Stimulated activated CD4-positive, alpha-beta T cell treated with anti-CD3 and anti-CD28 coated beads, Interleukin-2, amount 100 ng/mL, for 24 hours (primary cell): ENCODE data around the gene SPATA21.

Experiments used
- DNase-seq, 2 donors: peaks; one replicate each; pipeline ENCODE4 v3.0.0-alpha.2; 2020

SPATA21 gene

DNA sequence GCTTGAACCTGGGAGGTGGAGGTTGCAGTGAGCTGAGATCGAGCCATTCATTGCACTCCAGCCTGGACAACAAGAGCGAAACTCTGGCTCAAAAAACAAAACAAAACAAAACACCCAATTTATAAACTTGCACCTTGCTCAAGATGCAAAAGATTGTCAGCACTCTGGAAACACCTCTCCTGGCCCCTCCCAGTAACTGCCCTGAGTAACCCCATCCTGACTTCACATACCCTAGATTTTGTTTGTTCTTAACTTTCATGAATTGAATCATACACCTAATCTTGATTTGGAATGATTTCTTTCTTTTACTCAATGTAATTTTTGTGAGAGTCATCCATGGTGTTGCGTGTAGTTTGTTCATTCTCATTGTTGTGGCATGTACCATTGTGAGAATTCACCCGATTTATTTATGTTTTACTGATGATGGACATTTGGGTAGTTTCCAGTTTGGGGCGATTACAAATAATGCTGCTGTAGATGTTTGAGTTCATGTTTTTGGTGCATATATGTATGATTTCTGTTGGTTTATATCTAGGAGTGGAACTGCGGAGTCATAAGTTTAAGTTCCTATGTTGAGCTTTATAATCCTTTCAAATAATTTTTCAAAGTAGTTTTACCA lies 13.7 kb upstream of the SPATA21 start:
- DNase-seq: no peak

DNA sequence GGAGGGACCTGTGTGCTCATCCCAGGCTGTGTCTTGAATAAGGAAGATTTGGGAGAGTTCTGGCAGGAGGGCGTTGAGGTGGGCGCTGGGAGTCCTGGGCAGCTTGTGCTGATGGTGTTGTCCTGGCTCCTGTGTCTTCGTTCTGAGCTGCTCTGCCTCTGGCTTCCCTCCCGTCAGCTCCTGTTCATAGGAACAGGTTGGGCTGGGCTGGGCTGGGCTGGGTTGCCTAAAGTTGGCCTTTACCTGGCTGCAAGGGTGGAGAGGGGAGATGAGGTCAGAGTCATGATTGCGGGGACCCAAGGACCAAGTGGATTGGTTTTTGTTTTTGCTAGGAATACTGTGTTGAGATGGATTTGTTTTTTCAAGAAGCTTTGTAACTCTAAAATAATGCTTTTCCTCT lies 12.4 kb upstream of the SPATA21 start:
- no peak for DNase-seq

DNA sequence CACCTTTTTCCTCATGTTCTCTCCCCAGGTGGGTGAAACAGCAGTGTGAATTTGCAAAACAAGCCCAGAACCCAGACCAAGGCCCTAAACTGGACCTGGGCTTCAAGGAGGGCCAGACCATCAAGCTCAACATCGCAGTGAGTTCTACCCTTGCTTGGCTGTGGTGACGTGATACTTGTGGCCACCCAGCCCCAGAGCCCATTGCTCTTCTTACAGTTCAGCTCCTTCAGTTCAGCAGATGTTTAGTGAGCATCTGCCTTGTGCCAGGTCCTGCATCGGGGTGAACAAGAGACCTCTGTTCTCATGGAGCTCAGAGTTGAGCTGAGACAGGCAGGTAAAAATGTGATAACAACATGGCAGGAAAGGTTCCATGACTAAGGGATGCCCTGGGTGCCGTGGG lies 11.8 kb upstream of the SPATA21 start:
- DNase-seq: no peak

DNA sequence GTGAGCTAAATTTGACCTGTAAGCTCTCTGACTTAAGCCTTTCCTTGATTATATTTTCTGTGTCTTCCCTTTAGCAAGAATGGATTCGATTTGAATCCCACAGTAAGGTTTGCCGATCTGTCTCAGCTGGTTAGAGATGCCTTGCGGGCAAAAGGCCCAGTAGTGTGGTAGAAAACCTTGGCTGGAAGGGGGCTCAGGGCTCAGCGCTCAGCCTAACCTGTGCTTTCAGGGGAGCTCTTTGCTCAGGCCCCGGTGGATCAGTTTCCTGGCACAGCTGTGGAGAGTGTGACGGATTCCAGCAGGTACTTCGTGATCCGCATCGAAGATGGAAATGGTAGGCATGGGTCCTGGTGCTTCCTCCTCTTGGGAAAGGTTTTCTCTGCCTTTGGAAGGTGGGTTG lies 10.4 kb upstream of the SPATA21 start:
- DNase-seq: no peak

DNA sequence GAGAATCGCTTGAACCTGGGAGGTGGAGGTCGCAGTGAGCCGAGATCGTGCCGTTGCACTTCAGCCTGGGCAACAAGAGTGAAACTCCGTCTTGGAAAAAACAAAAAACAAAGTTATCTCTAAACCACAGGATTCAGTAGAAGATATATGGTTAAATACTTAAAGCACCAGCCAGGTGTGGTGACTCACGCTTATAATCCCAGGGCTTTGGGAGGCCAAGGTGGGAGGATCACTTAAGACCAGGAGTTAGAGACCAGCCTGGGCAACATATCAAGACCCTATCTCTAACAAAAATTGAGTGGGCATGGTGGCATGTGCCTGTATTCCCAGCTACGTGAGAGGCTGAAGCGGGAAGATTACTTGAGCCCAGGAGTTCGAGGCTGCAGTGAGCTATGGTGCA lies 8.9 kb upstream of the SPATA21 start:
- DNase-seq: no peak

DNA sequence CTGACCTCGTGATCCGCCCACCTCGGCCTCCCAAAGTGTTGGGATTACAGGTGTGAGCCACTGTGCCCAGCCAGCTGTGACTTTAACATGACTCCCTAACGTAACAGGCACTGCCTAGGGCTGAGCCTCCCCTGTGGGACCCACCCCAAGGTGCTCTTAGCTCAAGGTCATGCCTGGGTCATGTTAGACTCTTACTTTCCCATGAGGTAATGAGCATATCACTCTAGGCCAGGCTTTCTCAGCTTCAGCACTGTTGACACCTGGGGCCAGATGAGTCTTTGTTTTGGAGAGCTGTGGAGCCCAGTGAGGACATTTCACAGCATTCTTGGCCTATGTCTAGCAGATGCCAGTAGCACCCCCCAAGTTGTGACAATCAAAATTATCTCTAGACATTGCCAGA lies 7.8 kb upstream of the SPATA21 start:
- DNase-seq: no peak

DNA sequence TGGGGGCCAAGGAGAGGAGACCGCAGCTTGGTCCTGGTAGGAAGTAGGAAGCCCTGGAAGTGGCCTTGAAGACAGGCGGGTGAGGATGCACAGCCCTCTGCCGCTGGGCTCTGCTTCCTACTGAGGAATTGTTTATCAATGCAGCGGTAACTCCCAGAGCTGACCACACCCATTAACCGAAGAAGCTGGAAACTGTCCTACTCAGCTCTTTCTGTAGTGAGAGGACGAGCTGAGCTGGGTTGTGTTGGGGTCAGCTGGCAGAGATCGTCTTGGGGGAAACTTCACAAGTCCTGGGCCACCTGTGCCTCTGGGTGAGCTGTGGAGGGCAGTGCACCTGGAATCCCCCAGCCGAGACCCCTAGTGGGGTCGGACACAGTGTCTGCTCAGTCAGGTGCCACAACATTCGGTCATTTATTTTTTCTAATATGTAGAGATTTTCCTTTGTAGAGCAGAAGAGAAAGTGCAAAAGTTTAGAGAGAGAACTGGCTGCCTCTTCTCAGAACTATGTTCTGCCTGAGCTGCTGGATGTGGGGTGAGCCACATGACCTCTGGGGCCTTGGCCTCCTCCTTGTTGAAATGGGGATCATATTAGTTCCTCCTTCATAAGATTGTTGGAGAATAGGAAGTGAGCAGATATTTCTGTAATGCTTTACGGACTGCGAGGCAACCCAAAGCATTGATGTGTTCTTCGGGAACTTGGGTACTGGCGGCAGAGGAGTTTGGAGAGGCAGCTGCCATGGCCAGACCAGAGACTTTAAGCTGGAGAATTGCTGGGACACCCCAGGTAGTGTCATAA lies 6.9 kb upstream of the SPATA21 start:
- no peak for DNase-seq

DNA sequence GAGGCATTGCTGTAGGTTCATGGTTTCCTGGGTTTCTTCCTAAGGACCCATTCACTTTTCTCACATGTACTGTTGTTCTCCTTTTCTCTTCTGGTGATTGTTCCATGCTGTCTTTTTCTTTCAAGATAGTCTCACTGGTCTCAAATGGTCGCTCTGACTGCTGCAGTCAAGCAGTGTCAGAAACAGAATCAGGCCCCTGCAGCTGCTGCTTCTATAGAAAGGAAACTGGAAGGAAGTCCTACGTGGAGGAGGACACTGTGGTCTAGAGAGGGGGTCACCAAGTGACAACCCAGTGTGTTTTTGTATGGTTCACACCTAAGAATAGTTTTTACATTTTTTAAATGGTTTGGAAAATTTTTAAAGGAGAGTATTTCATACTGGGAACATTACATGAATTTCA lies 5.7 kb upstream of the SPATA21 start:
- no peak for DNase-seq

DNA sequence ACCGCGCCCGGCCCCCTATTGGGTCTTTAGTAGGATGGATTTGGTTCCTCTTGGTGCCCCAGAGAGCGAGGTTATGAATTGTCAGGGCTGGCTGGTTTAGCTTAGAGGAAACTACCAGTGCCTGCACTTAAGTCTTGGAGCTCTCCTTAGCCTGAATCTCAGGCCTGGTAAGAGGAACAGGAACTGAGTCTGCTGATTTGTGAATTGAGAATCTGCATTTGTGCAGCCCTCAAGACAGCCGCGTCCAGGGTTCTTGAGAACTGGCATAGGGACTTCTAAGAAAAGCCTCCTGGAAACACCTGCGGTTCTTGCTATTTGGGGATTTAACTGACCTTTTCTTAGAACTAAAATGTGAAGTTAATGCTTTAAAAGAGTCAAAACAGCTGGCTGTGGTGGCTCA lies 5.0 kb upstream of the SPATA21 start:
- DNase-seq: no peak

DNA sequence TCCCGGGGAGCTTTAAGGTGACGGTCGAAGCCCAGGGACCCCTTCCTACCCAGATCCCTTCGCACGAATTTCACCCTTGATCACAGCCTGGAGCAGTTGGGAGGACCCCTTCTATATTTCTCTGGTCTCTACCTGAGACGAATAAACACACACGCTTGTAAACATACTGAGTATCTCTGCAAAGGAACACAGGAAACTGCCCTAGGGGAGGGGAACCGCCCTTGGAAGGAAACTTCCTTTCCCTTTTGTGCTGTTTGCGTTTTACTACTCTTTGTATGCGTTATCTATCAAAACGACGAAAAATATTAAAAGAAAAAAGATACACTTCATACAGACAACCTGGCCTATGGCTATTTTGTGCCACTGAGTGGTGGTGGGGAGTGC lies 4.0 kb upstream of the SPATA21 start:
- DNase-seq: no peak

DNA sequence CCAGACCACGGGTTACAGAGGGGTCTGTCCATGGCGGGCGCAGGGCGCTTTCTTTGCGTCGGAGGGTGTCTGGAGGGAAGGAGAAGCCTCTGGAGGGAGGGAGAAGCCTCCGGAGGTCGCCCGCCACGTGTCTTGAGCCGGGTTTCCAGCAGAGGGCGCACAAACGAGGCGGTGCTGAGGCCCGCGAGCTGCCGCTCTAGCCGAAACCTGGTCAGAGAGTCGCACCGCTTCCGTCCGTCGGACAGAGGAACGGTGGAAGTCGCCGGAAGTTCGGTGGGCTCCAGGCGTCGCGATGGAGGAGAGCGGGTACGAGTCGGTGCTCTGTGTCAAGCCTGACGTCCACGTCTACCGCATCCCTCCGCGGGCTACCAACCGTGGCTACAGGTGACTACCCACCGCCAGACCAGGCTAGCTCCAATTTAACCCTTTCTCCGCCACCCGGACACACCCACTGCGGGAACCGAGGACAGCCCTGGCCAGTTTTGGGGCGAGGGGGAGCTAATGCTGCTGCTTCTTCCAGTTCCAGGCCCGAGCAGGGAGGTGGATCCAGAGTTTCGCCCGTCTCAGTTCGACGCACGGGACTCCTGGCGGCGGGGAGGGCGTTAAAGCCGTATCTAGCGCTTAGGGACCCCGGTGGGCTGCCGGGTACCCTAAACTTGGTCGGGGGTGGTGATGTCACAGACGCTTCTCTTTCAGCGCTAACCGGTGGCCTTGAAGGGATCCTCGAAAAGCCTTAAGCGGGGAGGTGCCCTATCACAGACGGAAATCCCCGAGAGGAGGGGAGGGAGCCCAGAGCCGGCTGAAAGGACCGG lies 3.5 kb upstream of the SPATA21 start, which contains the start of gene NECAP2:
NECAP2 (plus strand) TSS at position 255 of the 812 bp plus-strand sequence; CDS start at position 293, 38 bp downstream.
- DNase-seq: peak; percentile 98

DNA sequence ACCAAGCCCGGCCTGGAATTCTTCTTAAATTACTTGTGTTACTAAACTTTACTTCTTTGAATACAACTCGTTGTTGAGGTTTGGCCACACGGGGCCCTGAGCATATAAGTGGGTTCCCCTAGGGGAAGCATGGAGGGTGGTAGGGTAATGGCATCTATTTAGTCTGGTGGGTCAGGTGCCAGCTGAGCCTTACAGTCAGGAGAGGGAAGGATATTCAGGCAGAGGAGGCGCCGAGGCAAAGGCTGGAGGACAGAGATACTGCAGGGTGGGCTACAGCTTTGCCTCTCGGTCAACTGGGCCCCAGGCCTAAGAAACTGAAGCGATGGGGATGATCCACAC lies 2.9 kb upstream of the SPATA21 start:
- DNase-seq: no peak

DNA sequence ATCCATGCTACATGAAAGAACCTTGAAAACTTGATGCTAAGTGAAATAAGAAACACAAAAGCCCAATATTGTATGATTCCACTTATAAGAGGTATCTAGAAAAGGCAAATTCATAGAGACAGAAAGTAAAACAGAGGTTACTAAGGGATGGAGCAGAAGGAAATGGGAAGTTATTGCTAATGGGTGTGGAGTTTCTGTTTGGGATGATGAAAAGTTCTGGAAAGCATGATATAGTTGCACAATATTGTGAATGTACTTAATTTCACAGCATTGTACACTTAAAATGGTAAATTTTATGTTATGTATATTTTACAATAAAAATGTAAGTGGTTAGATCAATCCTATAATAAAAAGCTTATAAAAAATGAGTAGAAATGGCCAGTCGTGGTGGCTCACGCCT lies 1.7 kb upstream of the SPATA21 start:
- no peak for DNase-seq

DNA sequence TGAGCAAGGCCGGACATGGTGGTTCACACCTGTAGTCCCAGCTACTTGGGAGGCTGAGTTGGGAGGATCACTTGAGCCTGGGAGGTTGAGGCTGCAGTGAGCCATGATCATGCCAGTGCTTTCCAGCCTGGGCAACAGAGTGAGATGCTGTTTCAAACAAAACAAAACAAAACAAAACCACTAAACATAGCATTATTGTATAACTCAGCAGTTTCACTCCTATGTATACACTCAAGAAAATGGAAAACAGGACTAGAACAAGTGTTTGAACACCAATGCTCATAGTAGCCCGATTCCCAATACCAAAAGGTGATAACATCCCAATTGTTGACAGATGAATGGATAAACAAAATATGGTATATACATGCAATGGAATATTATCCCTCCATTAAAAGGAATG lies 1.3 kb upstream of the SPATA21 start:
- no peak for DNase-seq

DNA sequence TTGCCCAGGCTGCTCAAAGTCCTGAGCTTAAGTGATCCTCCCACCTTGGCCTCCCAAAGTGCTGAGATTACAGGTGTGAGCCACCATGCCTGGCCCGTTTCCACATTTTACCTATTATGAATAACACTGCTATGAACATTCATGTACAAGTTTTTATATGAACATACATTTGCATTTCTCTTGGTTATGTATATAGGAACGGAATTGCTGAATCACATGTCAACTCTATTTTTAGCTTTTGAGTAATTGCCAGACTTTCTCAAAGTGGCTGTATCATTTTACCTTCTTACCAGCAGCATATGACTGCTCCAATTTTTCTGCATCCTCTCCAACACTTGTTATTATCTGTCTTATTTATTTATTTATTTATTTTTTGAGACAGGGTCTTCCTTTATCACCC lies 2.7 kb downstream of the SPATA21 start:
- no peak for DNase-seq

DNA sequence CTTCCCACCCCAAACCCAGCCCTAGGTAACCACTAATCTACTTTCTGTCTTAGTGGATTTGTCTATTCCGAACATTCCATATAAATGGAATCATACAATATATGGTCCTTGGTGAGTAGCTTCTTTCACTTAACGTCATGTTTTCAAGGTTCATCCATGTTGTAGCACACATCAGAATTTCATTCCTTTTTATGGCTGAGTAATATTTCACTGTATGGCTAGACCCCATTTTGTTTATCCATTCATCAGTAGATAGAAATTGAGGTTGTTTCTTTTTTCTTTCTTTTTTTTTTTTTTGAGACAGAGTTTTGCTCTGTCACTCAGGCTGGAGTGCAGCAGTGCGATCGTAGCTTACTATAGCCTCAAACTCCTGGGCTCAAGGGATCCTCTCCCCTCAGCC lies 3.2 kb downstream of the SPATA21 start:
- DNase-seq: no peak

DNA sequence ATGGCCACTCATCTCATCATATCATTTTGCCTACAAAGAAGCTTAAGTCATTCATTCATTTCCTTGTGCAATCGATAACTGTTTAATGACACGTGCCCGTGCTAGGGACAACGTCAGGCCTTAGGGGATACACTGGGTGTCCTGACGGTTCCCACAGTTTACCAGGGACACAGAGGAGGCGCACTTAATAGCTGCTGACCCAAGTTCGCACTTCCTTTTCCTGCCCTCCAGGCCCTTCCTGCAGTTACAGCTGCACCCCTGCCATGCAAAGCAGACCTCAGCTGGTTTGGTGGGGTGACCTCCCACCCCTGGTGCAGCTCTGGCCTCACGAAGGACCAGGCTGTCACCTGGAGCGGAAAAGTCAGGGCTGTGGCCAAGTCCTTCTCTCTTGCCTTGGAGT lies 4.2 kb downstream of the SPATA21 start:
- DNase-seq: no peak

DNA sequence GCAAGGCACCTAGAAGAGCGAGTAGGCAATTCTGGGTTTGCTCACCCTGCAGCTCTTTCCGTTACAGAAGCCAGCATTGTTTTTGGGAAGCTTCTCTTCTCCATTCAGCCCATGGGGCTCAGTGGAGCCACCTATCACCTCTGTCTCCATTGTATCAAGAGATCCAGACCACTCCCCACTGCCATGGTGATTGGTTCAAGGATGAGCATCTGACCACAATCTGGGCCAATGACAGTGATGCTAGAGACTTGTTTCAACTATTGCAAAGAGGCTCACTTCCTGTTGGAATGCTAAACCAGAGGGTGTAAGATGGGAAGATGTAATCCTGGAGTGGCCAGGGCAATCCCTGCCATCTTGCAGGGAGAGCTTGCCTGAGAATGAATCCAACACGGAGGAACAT lies 6.6 kb downstream of the SPATA21 start:
- DNase-seq: no peak

DNA sequence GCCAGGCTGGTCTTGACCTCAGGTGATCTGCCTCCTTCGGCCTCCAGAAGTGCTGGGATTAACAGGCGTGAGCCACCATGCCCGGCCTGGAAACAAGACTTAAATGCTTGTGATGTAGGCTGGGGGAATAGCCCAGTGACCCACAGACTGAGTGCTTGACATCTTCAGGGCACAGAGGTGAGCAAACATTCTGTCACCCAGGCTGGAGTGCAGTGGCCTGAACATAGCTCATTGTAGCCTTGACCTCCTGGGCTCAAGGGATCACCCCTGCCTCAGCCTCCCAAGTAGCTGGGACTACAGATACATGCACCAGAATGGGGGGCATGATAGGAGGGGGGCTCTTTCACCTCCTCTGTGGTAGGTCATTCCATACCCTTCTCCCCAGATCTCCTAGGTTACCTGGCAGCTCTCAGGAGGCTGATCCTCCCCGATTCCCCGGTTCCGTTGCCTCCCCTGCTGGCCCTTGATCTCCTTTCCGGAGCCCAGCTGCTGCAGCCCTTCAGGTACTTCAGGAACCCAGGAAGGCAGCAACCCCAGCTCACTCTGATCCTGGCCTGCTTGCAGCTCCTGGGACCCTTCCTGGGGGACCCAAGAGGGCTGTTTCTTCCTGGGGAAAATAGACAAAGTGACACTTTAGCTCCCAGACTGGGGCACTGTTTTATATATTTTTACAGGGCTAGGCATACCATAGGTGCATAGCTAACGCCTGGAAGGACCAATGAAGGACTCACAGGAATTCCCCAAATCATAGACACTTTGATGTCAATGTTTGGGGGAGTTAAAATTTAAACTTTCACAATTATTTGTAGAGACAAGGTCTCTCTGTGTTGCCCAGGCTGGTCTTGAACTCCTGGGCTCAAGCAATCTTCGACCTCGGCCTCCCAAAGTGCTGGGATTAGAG lies 11.8 kb downstream of the SPATA21 start:
- DNase-seq: no peak

DNA sequence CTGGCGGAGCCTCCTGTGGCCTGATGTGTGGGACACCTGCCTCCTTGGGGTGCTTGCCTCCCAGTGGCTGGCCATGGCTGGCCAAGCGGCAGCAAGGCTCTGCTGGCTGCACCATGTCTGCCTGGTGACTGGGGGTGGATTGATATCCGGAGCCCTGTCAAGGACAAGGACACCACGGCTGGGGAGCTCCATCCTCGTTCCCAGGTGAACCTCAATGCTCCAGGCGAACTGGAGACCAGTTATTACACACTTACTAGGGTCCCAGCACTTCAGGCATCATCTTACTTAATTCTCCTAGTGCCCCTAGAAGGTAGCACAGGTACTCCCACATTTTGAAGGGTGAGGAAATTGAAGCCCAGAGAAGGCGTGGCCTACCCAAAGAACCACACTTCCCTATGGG lies 15.2 kb downstream of the SPATA21 start:
- DNase-seq: no peak

DNA sequence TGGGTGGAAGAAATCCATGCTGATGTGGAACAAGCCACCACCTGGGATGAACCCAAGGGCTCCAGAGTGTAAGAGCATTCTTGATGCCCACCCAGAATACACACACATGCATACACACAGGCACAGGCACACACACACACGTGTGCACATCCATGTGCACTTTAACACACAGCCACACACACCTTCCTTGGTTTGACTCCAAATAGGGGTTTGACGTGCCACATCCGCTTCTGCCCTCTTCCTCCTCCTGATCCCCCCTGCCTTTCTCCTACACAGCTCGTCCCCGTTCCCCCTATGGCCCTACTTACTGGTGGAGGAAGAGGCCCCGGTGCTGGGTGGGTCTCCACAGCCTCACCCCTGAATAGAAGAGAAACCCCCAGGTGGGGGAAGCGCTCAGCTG lies 16.0 kb downstream of the SPATA21 start:
- DNase-seq: no peak

DNA sequence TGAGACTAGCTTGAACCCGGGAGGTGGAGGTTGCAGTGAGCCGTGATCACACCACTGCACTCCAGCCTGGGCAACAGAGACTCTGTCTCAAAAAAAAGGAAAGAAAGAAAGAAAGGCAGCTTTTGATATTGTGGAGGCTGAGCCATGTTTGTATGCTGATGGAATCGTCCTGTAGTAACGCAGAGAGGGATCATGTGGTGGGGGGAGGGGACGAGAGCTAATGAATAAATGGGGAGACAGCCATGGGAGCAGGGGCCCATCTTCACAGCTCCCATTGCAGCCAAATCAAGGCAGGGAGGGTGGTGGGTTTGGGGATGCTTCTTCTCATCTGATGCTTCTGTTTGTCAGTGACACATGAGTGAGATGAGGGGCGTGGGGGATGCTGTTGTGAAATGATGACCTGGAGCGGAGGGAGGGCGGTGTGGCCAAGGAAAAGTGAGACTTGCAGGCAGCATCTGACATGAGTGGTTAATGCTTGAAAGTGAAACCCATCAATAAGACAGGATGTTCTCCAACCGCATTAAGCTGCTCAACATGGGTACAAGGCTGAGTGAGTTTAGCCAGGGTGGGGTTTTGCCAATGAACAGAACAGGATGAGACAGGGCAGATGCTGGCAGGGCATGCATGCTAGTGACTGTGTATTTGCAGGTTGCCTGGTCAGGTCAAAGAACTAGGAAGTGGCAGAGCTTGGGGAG lies 16.7 kb downstream of the SPATA21 start:
- peak; percentile 67 for DNase-seq
